DND-41 (cell line): ENCODE measurements around the gene BCL11A.

Source experiments
- ATAC-seq: fragments of 200-7000 bp; cut with Tn5 transposase; 3 replicates; pipeline ENCODE4 v1.9.1; 2021; ENCODE audit warnings: low read depth; ENCODE audit not compliant: insufficient read depth
- DNase-seq: peaks from one replicate; pipeline ENCODE4 v3.0.0-alpha.2; 2020
- H2AFZ ChIP-seq: 2 replicates; pipeline ENCODE4 v1.6.0; 2012; ENCODE audit warnings: low read depth, low read length
- H3K27ac ChIP-seq: 2 replicates; pipeline ENCODE4 v1.5.1; 2012; ENCODE audit warnings: low read length, inconsistent platforms
- H3K27me3 ChIP-seq: fragments of 200-600 bp; sonication (generic); 2 replicates; pipeline ENCODE4 v1.6.0; 2012; ENCODE audit warnings: low read length, mild to moderate bottlenecking, inconsistent platforms; ENCODE audit not compliant: insufficient read depth, poor library complexity
- H3K36me3 ChIP-seq: 2 replicates; pipeline ENCODE4 v1.5.1; 2012; ENCODE audit warnings: low read length, inconsistent platforms; ENCODE audit not compliant: insufficient read depth
- H3K4me1 ChIP-seq: 2 replicates; pipeline ENCODE4 v1.5.1; 2012; ENCODE audit warnings: mild to moderate bottlenecking, low read length; ENCODE audit not compliant: insufficient read depth
- H3K4me2 ChIP-seq: 2 replicates; pipeline ENCODE4 v1.6.0; 2012; ENCODE audit warnings: mild to moderate bottlenecking, moderate library complexity, low read length, inconsistent platforms; ENCODE audit not compliant: insufficient read depth
- H3K4me3 ChIP-seq, 2 experiments: fragments of 200-600 bp in 1 of 2; shearing (Covaris generic) in 1 of 2; 2 replicates each; pipeline ENCODE4 v1.5.1; 2012 to 2016; ENCODE audit warnings: inconsistent platforms in 2 of 2, low read length in 2 of 2, mild to moderate bottlenecking in 2 of 2, low read depth in 1 of 2, moderate library complexity in 1 of 2
- H3K79me2 ChIP-seq: 2 replicates; pipeline ENCODE4 v1.6.0; 2012; ENCODE audit warnings: low read length, inconsistent platforms; ENCODE audit not compliant: insufficient read depth
- H3K9ac ChIP-seq: 2 replicates; pipeline ENCODE4 v1.6.0; 2012; ENCODE audit warnings: low read depth, mild to moderate bottlenecking, inconsistent platforms, low read length, moderate library complexity
- H3K9me3 ChIP-seq: 2 replicates; pipeline ENCODE4 v1.5.1; 2012; ENCODE audit warnings: low read length, moderate library complexity, mild to moderate bottlenecking, inconsistent platforms; ENCODE audit not compliant: insufficient read depth, severe bottlenecking
- H4K20me1 ChIP-seq: 2 replicates; pipeline ENCODE4 v1.6.0; 2012; ENCODE audit warnings: low read length; ENCODE audit not compliant: insufficient read depth
- CTCF ChIP-seq: IDR thresholded peaks from 2 replicates; pipeline ENCODE4 v1.5.1; 2012; ENCODE audit warnings: borderline replicate concordance, low read length, moderate library complexity, mild to moderate bottlenecking; ENCODE audit not compliant: poor library complexity, severe bottlenecking; ENCODE audit errors: extremely low read depth
- EZH2 ChIP-seq: IDR thresholded peaks from 3 replicates; pipeline ENCODE4 v1.6.1; 2012; ENCODE audit warnings: borderline replicate concordance, low read depth, mild to moderate bottlenecking, moderate library complexity, low read length, inconsistent platforms; ENCODE audit not compliant: severe bottlenecking

BCL11A gene

GRCh38 chr2:60532421-60532820, 21.0 kb downstream of the BCL11A start:
- Histone ChIP-seq H3K27ac (no peak overlapping the region), H3K9ac (no peak overlapping the region), H3K4me1 (peaks cover 30% of the 10 kb centered on the region), H3K36me3 (peaks cover 52% of the 10 kb centered on the region), H3K4me2 (no peak overlapping the region), H4K20me1 (peaks cover 70% of the 10 kb centered on the region), H3K4me3 (no peak overlapping the region), H3K27me3 (no peaks in the 10 kb centered on the region), H3K79me2 (peaks cover 100% of the 10 kb centered on the region), H2AFZ (no peak overlapping the region), H3K9me3 (no peaks in the 10 kb centered on the region)
- ATAC-seq = no peak
- no peak for DNase-seq
- TF ChIP-seq EZH2 (no peak), CTCF (no peak)

- Histone ChIP-seq H4K20me1 (peaks cover 77% of the 10 kb centered on the region), H3K9ac (no peak overlapping the region), H3K36me3 (peaks cover 58% of the 10 kb centered on the region), H2AFZ (no peak overlapping the region), H3K9me3 (no peaks in the 10 kb centered on the region), H3K27me3 (no peaks in the 10 kb centered on the region), H3K4me3 (no peak overlapping the region), H3K4me2 (0 out of 2 replicates have a peak overlapping the region, but pooled peaks have one; percentile 5), H3K27ac (no peak overlapping the region), H3K79me2 (peaks cover 100% of the 10 kb centered on the region), H3K4me1 (peaks cover 33% of the 10 kb centered on the region)
- ATAC-seq (no peak), DNase-seq (no peak)
- TF ChIP-seq CTCF (no peak), EZH2 (no peak)
Observed at GRCh38 chr2:60531701-60532133, 21.7 kb downstream of the BCL11A start.

GRCh38 chr2:60530660-60531281, 22.7 kb downstream of the BCL11A start:
- Histone ChIP-seq H3K27ac (no peak overlapping the region; the same call in 1 of the 2 replicates), H3K4me2 (no peak overlapping the region), H3K4me3 (no peak overlapping the region), H2AFZ (no peak overlapping the region), H3K9ac (no peak overlapping the region), H3K9me3 (no peaks in the 10 kb centered on the region), H4K20me1 (peaks cover 80% of the 10 kb centered on the region), H3K27me3 (no peaks in the 10 kb centered on the region), H3K79me2 (peaks cover 100% of the 10 kb centered on the region), H3K4me1 (peaks cover 43% of the 10 kb centered on the region), H3K36me3 (peaks cover 58% of the 10 kb centered on the region)
- TF ChIP-seq CTCF = no peak
- TF ChIP-seq EZH2 = no peak
- DNase-seq (peak; percentile 57), ATAC-seq (peak; percentile 28; the same call in 1 of the 3 replicates)
